Urothelium cell line (cell line): ENCODE measurements around the gene MCFD2.
"Not testable (repeated sequence)": the region's sequence is repeated elsewhere in the genome, so short reads cannot be mapped to it uniquely, and the experiment has no call there.

Source experiments
- DNase-seq: peaks from one replicate; pipeline ENCODE4 v3.0.0; 2011; ENCODE audit warnings: low spot score, mixed read lengths
- FAIRE-seq: peaks from 2 replicates; lab custom pipeline; 2011; peaks lifted over from hg19 to GRCh38; lab: Jason Lieb, UNC

The MCFD2 gene

GRCh38 chr2:46875962-46876689 lies 39.5 kb downstream of the MCFD2 start:
- FAIRE-seq, DNase-seq: not testable (repeated sequence)

DNA sequence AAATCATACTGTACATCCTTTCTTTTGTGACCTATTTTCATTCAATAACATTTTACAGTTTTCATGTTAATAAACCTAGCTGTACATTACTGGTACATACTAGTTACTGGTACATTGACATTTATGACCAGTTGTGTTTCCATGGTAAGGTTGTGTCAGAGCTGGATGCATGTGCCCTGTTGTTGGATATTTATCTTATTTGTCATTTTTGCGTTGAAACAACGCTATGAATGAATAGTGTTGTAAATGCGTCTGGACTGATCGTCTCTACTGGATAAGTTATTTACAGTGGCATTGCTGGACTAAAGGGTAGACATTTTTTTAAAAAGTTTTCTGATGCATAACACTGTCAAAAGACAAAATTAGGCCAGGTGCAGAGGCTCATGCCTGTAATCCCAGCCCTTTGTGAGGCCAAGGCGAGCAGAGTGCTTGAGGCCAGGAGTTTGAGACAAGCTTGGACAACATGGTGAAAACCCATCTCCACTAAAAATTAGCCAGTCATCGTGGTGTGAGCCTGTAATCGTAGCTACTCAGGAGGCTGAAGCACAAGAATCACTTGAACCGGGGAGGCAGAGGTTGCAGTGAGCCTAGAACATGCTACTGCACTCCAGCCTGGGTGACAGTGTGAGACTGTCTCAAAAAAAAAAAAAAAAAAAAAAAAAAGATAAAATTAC lies 40.2 kb downstream of the MCFD2 start:
- DNase-seq (no peak), FAIRE-seq (no peak)

DNA sequence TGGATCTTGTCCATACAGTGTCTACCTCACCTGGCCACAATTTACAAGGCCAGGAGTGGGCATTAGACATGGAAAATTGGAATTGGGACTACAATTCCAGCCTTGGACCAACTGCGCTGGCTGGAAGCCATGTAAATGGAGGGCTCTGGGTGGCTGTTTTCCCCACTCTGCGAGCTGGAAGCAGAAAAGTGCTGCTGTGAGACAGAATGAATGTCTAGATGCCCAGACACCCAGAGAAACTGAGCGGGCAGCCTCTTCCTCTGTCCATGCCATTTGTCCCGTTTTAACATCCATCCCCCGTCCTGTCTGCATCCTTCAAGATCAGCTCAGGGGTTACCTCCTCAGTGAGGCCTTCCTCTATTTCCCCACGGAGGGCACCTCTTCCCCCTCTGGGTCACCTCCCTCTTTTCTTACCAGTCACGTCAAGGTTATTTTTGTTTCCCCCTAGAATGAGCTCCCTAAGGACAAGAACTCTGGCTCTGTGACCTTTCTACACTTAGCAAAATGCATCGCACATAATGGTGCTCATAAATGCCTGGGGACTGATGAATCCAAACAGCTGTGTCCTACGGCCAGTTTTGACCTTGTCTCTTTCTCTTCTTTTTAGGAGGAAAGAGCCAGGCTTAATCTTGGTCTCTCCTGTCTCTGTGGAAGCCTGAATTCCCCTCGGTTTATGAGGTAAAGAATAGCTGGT lies 41.2 kb downstream of the MCFD2 start:
- DNase-seq (no peak), FAIRE-seq (no peak)

- peak; percentile 52 for FAIRE-seq
- peak; percentile 96 for DNase-seq
These were observed 42.0 kb downstream of the MCFD2 start for GRCh38 chr2:46873604-46874068.

DNA sequence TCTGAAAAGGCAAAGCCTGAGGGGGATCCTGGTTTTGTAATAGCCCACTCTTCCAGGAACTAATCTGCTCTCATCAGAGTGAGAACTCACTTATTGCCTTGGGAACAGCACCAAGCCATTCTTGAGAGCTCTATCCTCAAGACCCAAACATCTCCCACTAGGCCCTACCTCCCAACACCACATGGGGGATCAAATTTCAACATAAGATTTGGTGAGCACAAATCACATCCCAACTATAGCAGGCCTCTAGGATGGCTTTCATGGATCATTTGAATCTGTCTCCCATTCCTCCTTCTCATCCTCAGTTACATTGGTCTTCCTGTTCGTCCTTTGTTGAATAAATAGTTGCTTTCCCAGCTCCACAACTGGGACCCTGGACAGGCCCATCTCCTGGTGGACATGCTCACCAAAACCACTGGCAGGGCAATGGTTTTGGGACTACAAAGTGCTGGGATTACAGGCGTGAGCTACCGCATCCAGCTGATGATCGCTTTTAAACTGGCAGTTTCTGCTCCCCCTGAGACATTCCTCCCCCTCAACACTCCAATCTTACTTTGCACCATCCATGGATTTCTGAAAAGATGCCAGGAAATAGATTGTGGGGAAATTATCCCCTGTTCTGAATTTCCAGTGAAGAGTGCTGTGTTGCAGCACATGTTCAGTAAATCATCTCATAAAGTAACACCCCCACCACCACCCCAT lies 42.6 kb downstream of the MCFD2 start:
- no peak for FAIRE-seq
- no peak for DNase-seq

DNA sequence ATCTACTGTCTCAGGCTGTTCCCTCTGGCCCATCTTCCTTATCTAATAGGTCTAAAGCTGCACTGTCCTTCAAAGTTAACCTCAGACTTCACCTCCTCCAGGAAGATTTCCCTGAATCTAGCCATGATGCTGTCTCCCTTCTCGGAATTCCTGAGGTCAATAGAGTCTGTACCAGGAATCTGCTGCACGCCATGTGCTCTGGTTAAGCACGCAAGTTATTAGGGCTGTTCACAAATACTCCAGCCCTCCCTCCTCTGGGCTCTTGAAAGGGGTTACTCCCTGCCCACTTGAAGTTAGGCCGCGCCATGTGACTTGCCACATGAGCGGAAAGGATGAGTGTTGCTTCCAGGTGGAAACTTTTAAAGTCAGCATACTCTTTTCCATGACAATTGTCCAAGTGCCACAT lies 43.6 kb downstream of the MCFD2 start:
- DNase-seq (no peak), FAIRE-seq (no peak)

DNA sequence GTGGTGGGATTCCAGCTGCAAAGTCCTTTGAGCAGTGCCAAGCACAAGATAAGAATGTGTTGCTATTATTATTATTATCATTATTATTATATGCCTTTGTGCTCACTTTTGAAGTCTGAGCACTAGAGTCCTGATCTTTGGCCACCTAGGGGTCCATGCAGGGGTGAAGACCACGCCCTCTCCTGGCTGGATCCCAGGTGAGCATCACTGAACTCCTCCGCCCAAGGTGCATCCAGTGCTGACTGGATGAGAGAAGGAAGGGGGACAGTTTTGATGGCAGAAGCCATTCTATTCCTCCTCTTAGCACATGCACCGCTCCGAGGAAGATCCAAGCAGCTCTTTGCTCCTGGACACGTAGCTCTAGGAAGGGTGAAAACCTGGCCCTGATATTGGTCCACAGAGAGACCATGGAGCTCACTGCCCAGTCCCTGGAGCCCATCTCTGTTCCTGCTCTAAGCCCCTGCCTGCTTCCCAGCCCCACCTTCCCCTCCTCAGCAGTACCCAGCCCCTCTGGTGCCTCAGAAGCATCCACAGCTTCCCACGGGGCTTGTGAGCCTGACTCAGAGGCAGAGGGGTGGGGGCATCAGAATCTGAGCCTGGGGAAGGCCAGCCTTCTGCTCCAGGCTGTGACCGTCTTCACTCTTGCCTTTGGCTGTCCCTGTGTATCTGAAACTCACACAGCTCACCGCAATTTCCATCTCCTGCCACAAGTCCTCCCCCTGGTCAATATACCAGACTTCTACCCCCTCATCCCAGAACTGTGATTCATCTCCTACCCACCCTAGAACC lies 45.4 kb downstream of the MCFD2 start:
- DNase-seq (no peak), FAIRE-seq (no peak)

GRCh38 chr2:46869621-46870020 lies 46.0 kb downstream of the MCFD2 start:
- FAIRE-seq, result peak; percentile 23
- DNase-seq, result no peak

DNA sequence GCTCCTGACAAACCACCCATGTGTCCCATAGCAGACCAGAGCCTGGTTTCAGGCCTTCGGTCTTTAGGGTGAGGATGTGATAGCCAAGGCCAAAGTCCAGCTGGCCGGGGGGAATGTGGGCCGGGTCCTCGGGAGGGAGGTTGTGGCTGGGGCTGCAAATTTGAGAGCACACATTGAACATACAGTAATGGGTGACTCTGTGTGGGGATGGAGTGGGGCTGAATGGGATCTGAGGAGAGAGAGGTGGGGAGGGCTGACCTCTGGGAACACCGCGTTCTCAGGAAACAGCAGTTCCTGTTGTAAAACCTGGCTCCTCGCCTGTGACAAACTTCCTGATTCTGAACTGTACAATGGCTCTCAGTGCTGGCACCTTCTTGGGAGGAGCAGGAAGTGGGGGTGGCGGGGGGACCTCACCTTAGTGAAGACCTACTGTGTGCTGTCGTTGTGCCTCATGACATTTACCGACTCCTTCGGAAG lies 48.8 kb downstream of the MCFD2 start:
- DNase-seq (no peak), FAIRE-seq (no peak)

- DNase-seq, result peak; percentile 32
- peak; percentile 50 for FAIRE-seq
These were observed 50.2 kb downstream of the MCFD2 start for GRCh38 chr2:46865181-46865970.

DNA sequence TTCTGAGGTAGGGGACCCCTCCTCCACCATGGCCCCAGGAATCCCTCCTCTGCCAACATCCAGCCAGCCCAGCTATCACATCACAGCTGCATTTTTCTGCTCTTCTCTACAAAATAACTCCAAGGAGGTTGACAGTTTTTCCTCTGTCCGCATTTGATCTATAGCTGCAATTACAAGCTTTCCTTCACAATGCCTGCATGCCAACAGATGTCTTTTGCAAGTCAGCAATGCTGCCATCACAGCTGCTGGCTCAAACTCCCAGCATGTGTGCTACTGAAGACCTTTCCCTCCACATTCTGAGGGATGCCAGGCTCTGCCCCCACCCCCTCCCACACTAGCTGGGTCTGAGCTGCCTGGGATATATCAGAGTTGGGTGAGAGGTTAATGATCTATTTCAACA lies 51.7 kb downstream of the MCFD2 start:
- DNase-seq (no peak), FAIRE-seq (no peak)

DNA sequence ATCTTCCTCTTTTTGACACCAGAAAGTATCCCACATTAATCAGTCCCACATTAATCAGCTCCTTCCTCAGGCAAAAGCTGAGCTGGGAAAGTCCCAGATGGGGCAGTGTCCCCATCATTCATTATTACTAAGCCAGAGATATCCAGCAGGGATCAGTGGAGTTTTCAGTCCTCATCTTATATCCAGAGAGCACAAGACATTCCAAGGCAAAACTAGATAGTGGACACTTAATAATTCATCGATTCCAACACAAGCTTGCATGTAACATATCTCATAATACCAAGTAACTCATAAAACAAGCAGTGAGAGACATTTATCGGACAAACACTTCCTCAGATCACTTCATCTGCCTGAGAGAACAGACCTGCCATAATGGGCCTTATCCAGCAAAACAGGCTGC lies 53.1 kb downstream of the MCFD2 start:
- DNase-seq (no peak), FAIRE-seq (no peak)

DNA sequence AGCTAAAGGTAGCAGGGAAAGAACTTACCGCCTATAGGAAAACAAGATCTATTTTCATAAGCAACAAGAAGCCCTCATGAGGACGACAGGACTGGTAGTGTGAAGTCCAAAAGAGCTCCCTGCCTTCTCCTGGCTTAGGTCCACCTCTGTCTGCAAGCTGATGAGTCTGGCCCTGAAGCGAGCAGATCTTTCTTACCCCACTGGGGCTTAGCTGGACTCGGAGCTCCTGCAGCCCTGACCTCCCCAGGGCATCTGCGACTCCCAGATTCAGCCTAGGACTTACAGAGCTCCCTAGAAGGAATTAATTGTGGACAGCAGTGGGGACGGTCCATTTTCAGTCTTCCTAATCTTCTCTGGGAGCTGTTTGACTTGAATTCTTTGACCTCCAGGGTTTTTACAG lies 53.7 kb downstream of the MCFD2 start:
- FAIRE-seq (no peak), DNase-seq (no peak)

GRCh38 chr2:46859482-46859881 lies 56.1 kb downstream of the MCFD2 start:
- no peak for DNase-seq
- no peak for FAIRE-seq

GRCh38 chr2:46858702-46859090 lies 56.9 kb downstream of the MCFD2 start:
- DNase-seq (no peak), FAIRE-seq (no peak)

GRCh38 chr2:46857871-46858701 lies 57.5 kb downstream of the MCFD2 start:
- DNase-seq, result no peak

DNA sequence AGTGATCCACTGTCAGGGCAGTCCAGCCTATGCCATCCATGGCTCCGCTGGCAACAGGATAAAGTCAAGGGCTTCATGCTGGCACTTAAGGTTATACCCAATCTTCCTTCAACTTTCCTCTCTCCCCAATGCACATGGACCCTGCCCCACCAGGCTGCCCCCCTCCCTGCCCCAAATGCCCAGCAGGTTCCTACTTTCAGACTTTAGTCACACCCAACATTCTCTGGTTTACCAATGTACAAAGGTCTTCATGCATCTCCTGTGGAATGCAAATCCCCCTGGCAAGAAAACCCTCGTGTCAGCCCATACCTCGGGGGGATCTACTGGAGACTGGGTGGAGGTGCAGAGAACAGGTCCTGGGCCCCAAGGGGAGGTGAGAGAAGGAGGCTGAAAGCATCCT lies 59.3 kb downstream of the MCFD2 start:
- FAIRE-seq, result no peak

More at GRCh38 chr2:46857871-46858701, 57.5 kb downstream of the MCFD2 start:
- no peak for FAIRE-seq

DNA sequence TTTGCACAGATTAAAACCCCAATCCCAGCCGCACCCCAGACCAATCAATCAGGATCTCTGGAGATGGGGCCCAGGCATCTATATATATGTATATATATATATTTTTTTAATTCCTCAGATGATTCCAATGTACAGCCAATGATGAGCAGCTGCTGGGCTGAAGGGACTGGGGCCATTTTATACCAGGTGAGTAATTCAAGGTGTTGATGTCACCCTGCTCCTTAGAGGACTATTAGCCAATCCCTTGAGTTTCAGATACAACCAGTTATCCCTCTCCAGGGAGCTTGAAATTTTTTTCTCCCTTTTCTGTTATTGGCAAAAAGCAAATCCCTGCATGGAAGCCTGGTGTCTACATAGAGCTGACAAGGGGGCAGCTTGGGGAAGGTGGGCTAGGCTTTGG lies 59.8 kb downstream of the MCFD2 start:
- DNase-seq, result no peak
- FAIRE-seq, result no peak

More for the DNA sequence above, 59.3 kb downstream of the MCFD2 start:
- no peak for DNase-seq

DNA sequence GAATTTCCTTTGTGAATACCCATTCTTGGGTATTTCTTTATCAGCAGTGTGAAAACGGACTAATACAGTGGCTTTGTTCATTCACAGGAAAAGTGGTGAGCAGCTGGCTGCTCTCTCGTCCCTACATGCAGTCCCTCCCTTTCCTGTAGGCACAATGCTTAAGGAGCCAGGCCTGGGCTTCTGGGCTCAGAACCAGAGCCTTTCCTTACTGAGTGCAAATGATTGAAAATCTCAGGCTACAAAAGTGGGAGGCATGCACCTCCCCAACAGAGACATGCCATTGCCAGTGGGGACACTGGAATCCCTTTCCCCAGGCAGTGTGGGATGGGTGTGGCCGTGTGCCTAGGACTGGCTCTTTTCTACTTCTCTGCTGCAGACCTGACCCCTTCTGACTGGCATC lies 61.3 kb downstream of the MCFD2 start:
- FAIRE-seq (no peak), DNase-seq (no peak)
